H1 (cell line): Measurements from ENCODE around the gene HDAC8.

ENCODE experiments used
- ASH2L ChIP-seq: fragments of 200-600, 300-600 bp; sonication (generic); IDR thresholded peaks from one replicate; pipeline ENCODE4 v1.7.1; 2017; ENCODE audit warnings: low read length
- CHD1 ChIP-seq: IDR thresholded peaks from 2 replicates; pipeline ENCODE4 v1.6.1; 2012; ENCODE audit warnings: low read depth, low read length, improper control_type of control experiment
- CTCF ChIP-seq, 3 experiments: IDR thresholded peaks; 1 replicate in 2 of 3; 2 replicates in 1 of 3; pipeline versions ENCODE4 v1.5.1 to v1.6.1; 2011; ENCODE audit warnings: low read length in 3 of 3, mild to moderate bottlenecking in 3 of 3, inconsistent platforms in 2 of 3, low read depth in 1 of 3, moderate library complexity in 1 of 3; ENCODE audit not compliant: insufficient read depth in 1 of 3; ENCODE audit errors: control extremely low read depth in 1 of 3
- FOSL1 ChIP-seq: IDR thresholded peaks from 2 replicates; pipeline ENCODE4 v1.6.1; 2011; ENCODE audit warnings: mild to moderate bottlenecking, low read depth, low read length, moderate library complexity; ENCODE audit not compliant: insufficient read depth
- KDM1A ChIP-seq: fragments of 200-600, 300-600 bp; sonication (generic); IDR thresholded peaks from 2 replicates; pipeline ENCODE4 v1.7.1; 2016; ENCODE audit warnings: mild to moderate bottlenecking, low read length, borderline replicate concordance
- MAX ChIP-seq: IDR thresholded peaks from 2 replicates; pipeline ENCODE4 v1.6.1; 2012; ENCODE audit warnings: inconsistent platforms
- POLR2A ChIP-seq, 2 experiments: IDR thresholded peaks; 1 replicate in 1 of 2; 2 replicates in 1 of 2; pipeline ENCODE4 v1.6.1; 2011; ENCODE audit warnings: low read depth in 2 of 2, low read length in 2 of 2, mild to moderate bottlenecking in 2 of 2; ENCODE audit errors: control extremely low read depth in 1 of 2
- POLR2AphosphoS5 ChIP-seq: IDR thresholded peaks from 2 replicates; pipeline ENCODE4 v1.6.1; 2011; ENCODE audit warnings: low read depth, low read length
- RAD21 ChIP-seq, 2 experiments: IDR thresholded peaks in 1 of 2; conservative IDR thresholded peaks in 1 of 2; 2 replicates each; pipeline ENCODE4 v1.6.1; 2011; ENCODE audit warnings: low read depth in 2 of 2, low read length in 2 of 2, improper control_type of control experiment in 1 of 2, inconsistent platforms in 1 of 2, mild to moderate bottlenecking in 1 of 2, moderate library complexity in 1 of 2
- SAP30 ChIP-seq: fragments of 300-600 bp; sonication (generic); IDR thresholded peaks from 2 replicates; pipeline ENCODE4 v1.7.1; 2012; ENCODE audit warnings: low read length, moderate library complexity, mild to moderate bottlenecking, inconsistent platforms; ENCODE audit not compliant: insufficient read depth, insufficient replicate concordance
- SP2 ChIP-seq: IDR thresholded peaks from 2 replicates; pipeline ENCODE4 v1.6.1; 2012; ENCODE audit warnings: mild to moderate bottlenecking, low read length, inconsistent platforms
- SRF ChIP-seq: IDR thresholded peaks from 2 replicates; pipeline ENCODE4 v1.6.1; 2011; ENCODE audit warnings: mild to moderate bottlenecking, low read depth, low read length, moderate library complexity
- YY1 ChIP-seq: IDR thresholded peaks from 2 replicates; pipeline ENCODE4 v1.6.1; 2011; ENCODE audit warnings: low read depth, mild to moderate bottlenecking, low read length
- ZNF274 ChIP-seq: IDR thresholded peaks from 2 replicates; pipeline ENCODE4 v1.7.0; 2012; ENCODE audit warnings: low read length, borderline replicate concordance; ENCODE audit errors: extremely low read depth

- TF ChIP-seq CTCF (IDR thresholded peaks at IDR 0.05; ENCODE audit: control extremely low read depth in 1 of 3, insufficient read depth in 1 of 3, low read depth in 1 of 3, low read length in 3 of 3) (no peak), ASH2L (no peak), POLR2AphosphoS5 (no peak), ZNF274 (no peak), FOSL1 (no peak), POLR2A (IDR thresholded peaks at IDR 0.05; ENCODE audit: control extremely low read depth in 1 of 2, low read depth in 2 of 2, low read length in 2 of 2) (no peak), MAX (no peak), SP2 (no peak), CHD1 (no peak), SAP30 (no peak), RAD21 (IDR thresholded peaks at IDR 0.05 in 1 of 2, conservative IDR thresholded peaks at IDR 0.05 in 1 of 2; ENCODE audit: low read depth in 2 of 2, low read length in 2 of 2) (no peak), SRF (no peak), KDM1A (no peak), YY1 (no peak)
Measured at GRCh38 chrX:72371405-72371804, 201.2 kb downstream of the HDAC8 start.
